GM12891 (cell line): ENCODE measurements around the gene DOCK7.

Experiments used
- POLR2A ChIP-seq: IDR thresholded peaks from 2 replicates; pipeline ENCODE4 v1.6.1; 2011; ENCODE audit warnings: low read depth, low read length, control low read depth
- POLR2AphosphoS5 ChIP-seq: IDR thresholded peaks from 2 replicates; pipeline ENCODE4 v1.6.1; 2011; ENCODE audit warnings: low read depth, low read length, control low read depth
- POU2F2 ChIP-seq: IDR thresholded peaks from 2 replicates; pipeline ENCODE4 v1.6.1; 2011; ENCODE audit warnings: low read depth, mild to moderate bottlenecking, control low read depth, low read length, moderate library complexity
- SPI1 ChIP-seq: IDR thresholded peaks from 2 replicates; pipeline ENCODE4 v1.6.1; 2011; ENCODE audit warnings: low read depth, low read length, control low read depth
- TAF1 ChIP-seq: IDR thresholded peaks from 2 replicates; pipeline ENCODE4 v1.6.1; 2011; ENCODE audit warnings: low read depth, low read length, control low read depth

DNA sequence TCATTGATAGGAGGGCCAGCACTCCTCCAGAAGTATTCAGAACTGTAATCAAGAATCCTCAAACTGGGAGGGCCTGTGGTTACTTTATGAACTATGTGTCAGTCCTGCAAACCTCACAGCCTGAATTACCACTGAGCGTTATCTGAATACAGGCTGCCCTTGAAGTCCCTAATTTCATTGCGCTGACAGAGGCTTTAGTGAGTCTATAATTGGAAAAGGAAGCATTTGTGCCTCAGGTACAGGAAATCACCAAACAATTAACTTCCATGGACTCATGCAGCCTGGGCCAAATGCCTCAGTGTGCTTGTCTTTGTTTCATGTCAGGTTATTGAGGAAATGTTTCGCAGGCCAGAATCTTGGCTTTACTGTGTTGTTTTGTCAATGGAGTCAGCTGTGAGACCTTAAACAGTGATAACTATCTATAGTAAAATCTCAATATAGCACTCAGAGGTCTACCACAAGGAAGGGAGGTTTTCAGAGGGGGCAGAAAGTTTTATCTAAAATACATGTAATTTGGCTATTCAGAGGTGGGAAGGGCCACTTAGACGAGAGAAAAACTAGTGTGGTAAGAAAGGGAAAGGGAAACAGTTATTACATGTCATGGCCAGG lies 32.9 kb upstream of the DOCK7 start:
- TF ChIP-seq TAF1 (no peak), POLR2A (no peak), POLR2AphosphoS5 (no peak), SPI1 (no peak), POU2F2 (no peak)
